KMS-11 (cell line): Measurements from ENCODE around the gene GALNT10.

Experiments used
- H2AFZ ChIP-seq: fragments of 200-600 bp; sonication (generic); 2 replicates; pipeline ENCODE4 v1.6.1; 2016; ENCODE audit warnings: antibody characterized with exemption, mixed run types, low read depth
- H3K27ac ChIP-seq: fragments of 200-600 bp; sonication (generic); 2 replicates; pipeline ENCODE4 v1.6.1; 2016; ENCODE audit warnings: mild to moderate bottlenecking, mixed run types
- H3K27me3 ChIP-seq: fragments of 200-600 bp; sonication (generic); 2 replicates; pipeline ENCODE4 v1.6.1; 2017; ENCODE audit warnings: mild to moderate bottlenecking, low read depth, mixed run types, moderate library complexity; ENCODE audit not compliant: insufficient read depth
- H3K36me3 ChIP-seq: fragments of 200-600 bp; sonication (generic); 2 replicates; pipeline ENCODE4 v1.6.1; 2017; ENCODE audit warnings: mild to moderate bottlenecking, mixed run types; ENCODE audit not compliant: insufficient read depth
- H3K4me1 ChIP-seq: fragments of 200-600 bp; sonication (generic); 2 replicates; pipeline ENCODE4 v1.6.1; 2016; ENCODE audit warnings: mild to moderate bottlenecking, low read depth, mixed run types; ENCODE audit not compliant: poor library complexity, severe bottlenecking
- H3K4me2 ChIP-seq: fragments of 200-600 bp; sonication (generic); 2 replicates; pipeline ENCODE4 v1.7.0; 2016; ENCODE audit warnings: mild to moderate bottlenecking, mixed run types
- H3K4me3 ChIP-seq: fragments of 200-600 bp; sonication (generic); IDR thresholded peaks from 2 replicates; pipeline ENCODE4 v1.6.1; 2017; ENCODE audit warnings: low read depth, low read length, mixed read lengths; ENCODE audit not compliant: insufficient read depth
- H3K79me2 ChIP-seq: fragments of 200-600 bp; sonication (generic); 2 replicates; pipeline ENCODE4 v1.6.1; 2016; ENCODE audit warnings: low read depth, mixed run types; ENCODE audit not compliant: insufficient read depth
- H3K9ac ChIP-seq: fragments of 200-600 bp; sonication (generic); 2 replicates; pipeline ENCODE4 v1.6.1; 2016; ENCODE audit warnings: mild to moderate bottlenecking, mixed run types
- H4K20me1 ChIP-seq: fragments of 200-600 bp; sonication (generic); 2 replicates; pipeline ENCODE4 v1.6.1; 2016; ENCODE audit warnings: mild to moderate bottlenecking, mixed run types; ENCODE audit not compliant: insufficient read depth
- TF ChIP-seq, protein P1 (sequence below): fragments of 200-600 bp; sonication (generic); conservative IDR thresholded peaks from 2 replicates; pipeline ENCODE4 v1.6.1; 2017; ENCODE audit warnings: low read depth, mild to moderate bottlenecking, antibody characterized with exemption, low read length, moderate library complexity, mixed read lengths

The GALNT10 gene

DNA sequence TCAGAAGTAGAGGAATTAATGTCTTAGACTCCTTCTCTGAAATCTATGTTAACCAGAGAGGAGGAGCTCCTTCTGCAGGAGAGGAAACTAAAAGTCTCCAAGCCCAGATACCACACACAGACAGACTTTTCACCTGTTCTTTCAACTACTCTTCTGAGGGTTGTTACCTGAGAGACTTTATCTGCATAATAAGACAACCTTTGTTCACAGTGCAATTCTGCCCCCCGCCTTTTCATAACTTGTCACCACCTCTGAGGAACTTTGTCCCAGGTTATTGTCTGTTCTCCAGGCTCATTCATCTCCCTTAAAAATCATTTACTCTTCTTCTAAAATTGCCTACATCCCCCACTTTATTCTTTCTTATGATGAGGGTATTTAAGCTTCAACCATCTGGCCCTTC is 9.4 kb upstream of the GALNT10 start:
- Histone ChIP-seq H3K4me1 (no peaks in the 10 kb centered on the region), H2AFZ (no peak overlapping the region), H3K79me2 (no peaks in the 10 kb centered on the region), H3K4me3 (no peak overlapping the region), H3K4me2 (no peak overlapping the region), H3K27ac (no peak overlapping the region), H3K9ac (no peak overlapping the region), H3K27me3 (no peaks in the 10 kb centered on the region), H3K36me3 (no peaks in the 10 kb centered on the region), H4K20me1 (no peaks in the 10 kb centered on the region)
- TF ChIP-seq, protein P1, sequence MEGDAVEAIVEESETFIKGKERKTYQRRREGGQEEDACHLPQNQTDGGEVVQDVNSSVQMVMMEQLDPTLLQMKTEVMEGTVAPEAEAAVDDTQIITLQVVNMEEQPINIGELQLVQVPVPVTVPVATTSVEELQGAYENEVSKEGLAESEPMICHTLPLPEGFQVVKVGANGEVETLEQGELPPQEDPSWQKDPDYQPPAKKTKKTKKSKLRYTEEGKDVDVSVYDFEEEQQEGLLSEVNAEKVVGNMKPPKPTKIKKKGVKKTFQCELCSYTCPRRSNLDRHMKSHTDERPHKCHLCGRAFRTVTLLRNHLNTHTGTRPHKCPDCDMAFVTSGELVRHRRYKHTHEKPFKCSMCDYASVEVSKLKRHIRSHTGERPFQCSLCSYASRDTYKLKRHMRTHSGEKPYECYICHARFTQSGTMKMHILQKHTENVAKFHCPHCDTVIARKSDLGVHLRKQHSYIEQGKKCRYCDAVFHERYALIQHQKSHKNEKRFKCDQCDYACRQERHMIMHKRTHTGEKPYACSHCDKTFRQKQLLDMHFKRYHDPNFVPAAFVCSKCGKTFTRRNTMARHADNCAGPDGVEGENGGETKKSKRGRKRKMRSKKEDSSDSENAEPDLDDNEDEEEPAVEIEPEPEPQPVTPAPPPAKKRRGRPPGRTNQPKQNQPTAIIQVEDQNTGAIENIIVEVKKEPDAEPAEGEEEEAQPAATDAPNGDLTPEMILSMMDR: no peak

DNA sequence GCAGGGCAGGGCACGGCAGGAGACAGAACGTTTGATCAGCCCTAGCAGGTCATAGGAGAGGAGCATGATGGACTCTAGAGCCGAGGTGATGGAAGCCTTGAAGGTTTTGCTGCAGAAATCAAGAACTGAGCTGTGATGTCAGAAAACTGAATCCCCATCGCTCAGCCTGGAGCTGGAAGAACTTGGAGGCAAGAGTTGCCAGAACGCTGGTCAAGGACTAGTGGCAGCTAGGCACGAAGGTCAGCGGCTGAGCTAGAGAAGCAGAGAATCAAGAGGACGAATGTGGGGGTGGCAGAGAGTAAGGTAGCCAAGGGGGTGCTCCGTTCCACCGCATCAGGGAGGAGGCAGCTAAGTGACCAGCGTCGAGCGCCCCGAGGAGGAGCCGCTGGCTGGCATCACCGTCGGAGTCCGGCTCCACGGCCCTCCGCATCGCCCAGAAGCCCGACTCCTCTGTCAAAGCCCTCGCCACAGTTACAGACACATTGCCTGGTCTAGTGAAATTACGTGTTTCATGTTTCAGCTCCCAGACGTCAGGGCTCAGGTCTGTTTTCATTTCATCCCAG is 1.2 kb upstream of the GALNT10 start:
- Histone ChIP-seq H3K79me2 (no peaks in the 10 kb centered on the region), H3K4me2 (peak overlapping the region; percentile 76), H3K4me1 (peaks cover 7% of the 10 kb centered on the region), H2AFZ (peak overlapping the region; percentile 76; the same call in 1 of the 2 replicates), H3K4me3 (no peak overlapping the region), H4K20me1 (no peaks in the 10 kb centered on the region), H3K36me3 (no peaks in the 10 kb centered on the region), H3K27ac (no peak overlapping the region; the same call in 1 of the 2 replicates), H3K9ac (no peak overlapping the region), H3K27me3 (no peaks in the 10 kb centered on the region)
- TF ChIP-seq, protein P1: no peak

DNA sequence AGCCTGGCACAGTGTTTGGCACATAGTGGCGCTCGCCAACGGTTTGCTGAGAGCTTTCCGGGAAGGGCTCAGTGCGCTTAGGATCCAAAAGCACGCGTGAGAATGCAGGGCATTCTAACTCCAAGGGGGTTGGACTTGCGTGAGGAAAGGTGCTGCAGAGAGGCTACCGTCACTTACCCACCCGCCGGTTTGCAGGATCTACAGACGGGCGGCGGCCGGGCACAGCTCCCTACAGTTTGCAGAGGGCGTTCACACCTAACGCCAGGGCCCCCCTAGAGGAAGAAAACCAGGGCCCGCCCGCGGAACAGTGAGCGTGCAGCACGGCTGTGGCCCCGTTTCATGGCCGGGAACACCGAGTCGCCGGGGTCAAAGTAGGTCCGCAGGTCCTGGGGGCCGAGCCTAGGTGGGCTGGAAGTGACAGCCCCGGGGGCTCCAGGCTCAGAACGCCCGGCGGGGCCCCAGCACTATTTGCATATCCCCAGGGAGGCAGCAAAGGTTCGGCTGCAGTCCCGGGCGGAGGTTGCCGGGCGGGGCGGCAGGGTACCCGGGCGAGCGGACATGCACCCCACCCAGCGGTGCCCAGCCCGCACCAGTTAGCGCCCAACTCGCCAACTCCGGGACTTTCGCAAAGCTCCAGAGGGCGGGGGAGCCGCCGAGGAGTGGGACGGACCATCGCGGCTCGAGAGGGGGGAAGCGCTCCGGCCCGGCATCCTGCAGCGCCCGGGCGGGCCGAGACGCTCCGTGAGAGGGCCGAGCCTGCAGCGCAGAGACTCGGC is 526 bp upstream of the GALNT10 start:
- Histone ChIP-seq H3K4me2 (peak overlapping the region; percentile 76), H2AFZ (peak overlapping the region; percentile 76), H3K4me3 (no peak overlapping the region), H3K9ac (peak overlapping the region; percentile 66; the same call in 1 of the 2 replicates), H3K79me2 (no peaks in the 10 kb centered on the region), H3K36me3 (no peaks in the 10 kb centered on the region), H3K4me1 (peaks cover 7% of the 10 kb centered on the region), H3K27ac (peak overlapping the region; percentile 42; the same call in 1 of the 2 replicates), H4K20me1 (no peaks in the 10 kb centered on the region), H3K27me3 (no peaks in the 10 kb centered on the region)
- TF ChIP-seq, protein P1: 0 out of 2 replicates have a peak, but pooled peaks have one; percentile 35

DNA sequence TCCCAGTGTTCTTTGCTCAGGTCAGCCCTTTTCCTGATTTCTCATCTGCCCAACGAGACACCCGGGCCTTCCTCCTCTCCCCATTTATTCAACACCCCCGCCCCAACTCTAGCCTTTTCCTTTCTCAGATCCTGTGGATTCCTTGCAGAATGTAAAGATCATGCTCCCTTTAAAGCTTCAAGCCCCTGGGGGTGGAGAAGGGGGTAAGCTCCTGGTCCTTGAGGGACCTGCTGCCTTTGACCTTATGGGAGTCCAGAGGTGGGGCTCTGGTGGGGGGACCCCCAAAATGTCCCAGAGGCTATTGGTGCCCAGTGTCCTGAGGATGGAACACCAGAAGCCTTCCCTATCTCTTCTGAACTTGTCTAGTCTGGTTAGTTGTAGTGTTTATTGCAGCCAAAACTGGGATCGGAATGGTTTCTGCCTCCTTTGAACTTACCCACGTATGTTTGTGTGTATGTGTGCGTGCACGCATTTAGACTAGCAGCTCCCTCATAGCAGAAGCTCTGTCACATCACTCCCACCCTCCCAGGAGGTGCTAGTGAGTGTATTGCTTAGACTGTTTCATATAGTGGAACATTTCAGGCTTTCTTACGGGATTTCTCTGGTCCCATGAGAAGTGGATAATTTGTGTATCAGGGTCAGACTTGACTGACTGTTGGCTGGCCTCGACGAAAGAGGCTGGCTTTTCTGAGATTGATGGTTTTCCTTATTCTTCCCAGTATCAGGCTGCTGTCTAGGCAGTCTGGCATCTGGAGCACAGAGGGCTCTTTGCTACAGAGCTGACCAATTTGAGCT is 1.1 kb downstream of the GALNT10 start:
- Histone ChIP-seq H3K4me2 (peak overlapping the region; percentile 41), H3K79me2 (no peaks in the 10 kb centered on the region), H3K4me1 (peaks cover 15% of the 10 kb centered on the region), H2AFZ (no peak overlapping the region), H3K4me3 (no peak overlapping the region), H3K9ac (no peak overlapping the region), H4K20me1 (no peaks in the 10 kb centered on the region), H3K27me3 (no peaks in the 10 kb centered on the region), H3K27ac (no peak overlapping the region), H3K36me3 (no peaks in the 10 kb centered on the region)
- TF ChIP-seq, protein P1: no peak
